GM18867 (cell line): Measurements from ENCODE around the gene NADSYN1.

Experiments
- ATAC-seq: cut with Tn5 transposase; IDR thresholded peaks from one replicate; pipeline ENCODE4 v1.9.1; 2021; ENCODE audit warnings: mild to moderate bottlenecking, moderate library complexity; ENCODE audit not compliant: unreplicated experiment

The NADSYN1 gene

GRCh38 chr11:71489311-71490043 lies 36.5 kb downstream of the NADSYN1 start:
- no peak for ATAC-seq

- ATAC-seq = no peak
Measured at GRCh38 chr11:71490044-71490730, 37.2 kb downstream of the NADSYN1 start.

- no peak for ATAC-seq
Measured at GRCh38 chr11:71490731-71491390, 37.9 kb downstream of the NADSYN1 start.

- no peak for ATAC-seq
Measured at GRCh38 chr11:71491531-71491930, 38.5 kb downstream of the NADSYN1 start.

GRCh38 chr11:71491940-71492339 lies 38.9 kb downstream of the NADSYN1 start:
- ATAC-seq = no peak

GRCh38 chr11:71495286-71496230 lies 42.6 kb downstream of the NADSYN1 start:
- ATAC-seq = no peak

- no peak for ATAC-seq
Measured at GRCh38 chr11:71496421-71496820, 43.4 kb downstream of the NADSYN1 start.

GRCh38 chr11:71498091-71498490 lies 45.1 kb downstream of the NADSYN1 start:
- no peak for ATAC-seq

- ATAC-seq = no peak
Measured at GRCh38 chr11:71499125-71499524, 46.1 kb downstream of the NADSYN1 start.

- ATAC-seq = no peak
Measured at GRCh38 chr11:71499546-71499945, 46.5 kb downstream of the NADSYN1 start.

GRCh38 chr11:71500601-71501021 lies 47.6 kb downstream of the NADSYN1 start:
- no peak for ATAC-seq

GRCh38 chr11:71501071-71501985 lies 48.3 kb downstream of the NADSYN1 start:
- no peak for ATAC-seq

- ATAC-seq = no peak
Measured at GRCh38 chr11:71502026-71502425, 49.0 kb downstream of the NADSYN1 start.

GRCh38 chr11:71502871-71503435 lies 50.0 kb downstream of the NADSYN1 start:
- ATAC-seq = no peak

GRCh38 chr11:71504531-71504930 lies 51.5 kb downstream of the NADSYN1 start:
- ATAC-seq = no peak

GRCh38 chr11:71505001-71505400 lies 52.0 kb downstream of the NADSYN1 start:
- ATAC-seq = no peak

- no peak for ATAC-seq
Measured at GRCh38 chr11:71505781-71506180, 52.8 kb downstream of the NADSYN1 start.

GRCh38 chr11:71507102-71507501 lies 54.1 kb downstream of the NADSYN1 start:
- no peak for ATAC-seq
